Peyer's patch (tissue), 4 donors: Measurements from ENCODE around the gene PDIK1L. TPM values are rescaled to one million over a fixed set of nuclear protein-coding genes. Genes with fewer than 3 reads are reported as not detected.

Source experiments
- DNase-seq, 3 donors: peaks; one replicate each; pipeline ENCODE4 v3.0.0-alpha.2; 2017 to 2019
- H3K27ac ChIP-seq, 4 donors: fragments of 200-600 bp; sonication (generic); one replicate each; pipeline ENCODE4 v1.5.1; 2016 to 2019
- H3K27me3 ChIP-seq, 2 donors: fragments of 200-600 bp; sonication (generic); one replicate each; pipeline ENCODE4 v1.5.1; 2019
- H3K36me3 ChIP-seq, 3 donors: fragments of 200-600 bp; sonication (generic); one replicate each; pipeline ENCODE4 v1.5.1; 2016 to 2019
- H3K4me1 ChIP-seq, 4 donors: fragments of 200-600 bp; sonication (generic); one replicate each; pipeline ENCODE4 v1.5.1; 2016 to 2019
- H3K4me3 ChIP-seq, 4 donors: fragments of 200-600 bp; sonication (generic); 1 replicate in 3 of 4; 2 replicates in 1 of 4; pipeline ENCODE4 v1.5.1; 2016 to 2019; ENCODE audit warnings: mild to moderate bottlenecking in 1 of 4
- H3K9me3 ChIP-seq, 4 donors: fragments of 200-600 bp; sonication (generic); one replicate each; pipeline ENCODE4 v1.5.1; 2016 to 2019; ENCODE audit warnings: mild to moderate bottlenecking in 1 of 4
- CTCF ChIP-seq, 6 experiments: fragments of 450-650 bp in 4 of 6; fragments of 200-600 bp in 2 of 6; sonication (generic) in 1 of 6; IDR thresholded peaks; one replicate each; pipeline ENCODE4 v1.5.1; 2017 to 2019; ENCODE audit warnings: antibody characterized with exemption in 6 of 6, mild to moderate bottlenecking in 3 of 6, moderate library complexity in 1 of 6
- POLR2A ChIP-seq, 2 donors: fragments of 450-650 bp; IDR thresholded peaks; one replicate each; pipeline ENCODE4 v1.5.1; 2017; ENCODE audit warnings: antibody characterized with exemption in 2 of 2, mild to moderate bottlenecking in 2 of 2, moderate library complexity in 2 of 2
- total RNA-seq, 4 donors: library from RNA; depleted of rRNA; stranded (reverse); fragments of >200 nt; gene quantifications; one replicate each; pipeline ENCODE4 v1.1.0, GENCODE V29; 2016

Gene PDIK1L
- total RNA-seq, 4 donors from 2014 or later = 8.3 to 13.2 (median 12.4) TPM

- no peaks in the 10 kb centered on the region for H3K36me3 ChIP-seq
- no peak for DNase-seq
- peaks cover 0 to 14% (median 3%) of the 10 kb centered on the region in 4 donors for H3K4me1 ChIP-seq
- no peaks in the 10 kb centered on the region for H3K9me3 ChIP-seq
- peak within 1 kb of the TSS in 1 of 4 donors; percentile 77 for H3K4me3 ChIP-seq
- no peaks in the 10 kb centered on the region for H3K27me3 ChIP-seq
- H3K27ac ChIP-seq = no peak within 1 kb of the TSS
- TF ChIP-seq CTCF (IDR thresholded peaks at IDR 0.05) (no peak), POLR2A (IDR thresholded peaks at IDR 0.05) (no peak)
Measured at GRCh38 chr1:26171084-26172072, 59.8 kb downstream of the PDIK1L start, which contains the start of gene ZNF593OS. ZNF593OS (minus strand) TSS chr1:26171832; CDS start chr1:26171661, 171 bp downstream.

Other genes starting within 250 kb of the PDIK1L start
- gene PAQR7, start 236.1 kb upstream of the PDIK1L start, total RNA-seq = 10 to 100 TPM in 1 of 4 donors, 1 to 10 TPM in 3; 6.7 to 12.1 (median 7.8) TPM
- 10 to 100 TPM; 21.2 to 62.7 (median 26.8) TPM for gene STMN1, start 205.4 kb upstream of the PDIK1L start, total RNA-seq
- 10 to 100 TPM; 15.7 to 57.8 (median 48.4) TPM for gene PAFAH2, start 113.8 kb upstream of the PDIK1L start, total RNA-seq
- not detected for gene EXTL1, start 90.0 kb upstream of the PDIK1L start, total RNA-seq
- gene SLC30A2, start 65.7 kb upstream of the PDIK1L start, total RNA-seq = 10 to 100 TPM in 1 of 4 donors, 1 to 10 TPM in 1, under 1 TPM in 1, not detected in 1; 0.18 to 13.2 (median 1.7) TPM
- under 1 TPM in 2 of 4 donors, not detected in 2; 0.53 to 0.95 TPM for gene TRIM63, start 44.2 kb upstream of the PDIK1L start, total RNA-seq
- 1 to 10 TPM in 3 of 4 donors, not detected in 1; 1.3 to 6.6 (median 1.3) TPM for gene FAM110D, start 47.3 kb downstream of the PDIK1L start, total RNA-seq
- not detected for gene C1orf232, start 57.1 kb downstream of the PDIK1L start, total RNA-seq
- 10 to 100 TPM; 11.7 to 19.5 (median 15.5) TPM for gene ZNF593, start 58.1 kb downstream of the PDIK1L start, total RNA-seq
- gene ZNF593OS, start 60.0 kb downstream of the PDIK1L start, total RNA-seq = not detected
- 100 to 1,000 TPM in 2 of 4 donors, 10 to 100 TPM in 2; 28.9 to 160 (median 105) TPM for gene CNKSR1, start 65.7 kb downstream of the PDIK1L start, total RNA-seq
- gene CATSPER4, start 78.8 kb downstream of the PDIK1L start, total RNA-seq = not detected
- gene CEP85, start 122.4 kb downstream of the PDIK1L start, total RNA-seq = 10 to 100 TPM; 11.0 to 32.2 (median 12.9) TPM
- gene SH3BGRL3, start 168.3 kb downstream of the PDIK1L start, total RNA-seq = 10 to 100 TPM; 62.7 to 91.8 (median 89.6) TPM
- 10 to 100 TPM in 3 of 4 donors, 1 to 10 TPM in 1; 3.9 to 68.5 (median 18.2) TPM for gene UBXN11, start 194.8 kb downstream of the PDIK1L start, total RNA-seq
- gene CD52, start 206.1 kb downstream of the PDIK1L start, total RNA-seq = 100 to 1,000 TPM in 1 of 4 donors, 10 to 100 TPM in 1, 1 to 10 TPM in 2; 4.7 to 135 (median 13.6) TPM
- gene CRYBG2, start 242.3 kb downstream of the PDIK1L start, total RNA-seq = 10 to 100 TPM in 3 of 4 donors, not detected in 1; 42.0 to 51.9 (median 51.8) TPM